Measurements from ENCODE around the gene ELMO1. TPM values are rescaled to one million over a fixed set of nuclear protein-coding genes. Genes with fewer than 3 reads are reported as not detected.
"Not testable (repeated sequence)": the region's sequence is repeated elsewhere in the genome, so short reads cannot be mapped to it uniquely, and the experiment has no call there.

Gene ELMO1
- total RNA-seq, 1 donor from 2014 or later, result 30.3 TPM

DNA sequence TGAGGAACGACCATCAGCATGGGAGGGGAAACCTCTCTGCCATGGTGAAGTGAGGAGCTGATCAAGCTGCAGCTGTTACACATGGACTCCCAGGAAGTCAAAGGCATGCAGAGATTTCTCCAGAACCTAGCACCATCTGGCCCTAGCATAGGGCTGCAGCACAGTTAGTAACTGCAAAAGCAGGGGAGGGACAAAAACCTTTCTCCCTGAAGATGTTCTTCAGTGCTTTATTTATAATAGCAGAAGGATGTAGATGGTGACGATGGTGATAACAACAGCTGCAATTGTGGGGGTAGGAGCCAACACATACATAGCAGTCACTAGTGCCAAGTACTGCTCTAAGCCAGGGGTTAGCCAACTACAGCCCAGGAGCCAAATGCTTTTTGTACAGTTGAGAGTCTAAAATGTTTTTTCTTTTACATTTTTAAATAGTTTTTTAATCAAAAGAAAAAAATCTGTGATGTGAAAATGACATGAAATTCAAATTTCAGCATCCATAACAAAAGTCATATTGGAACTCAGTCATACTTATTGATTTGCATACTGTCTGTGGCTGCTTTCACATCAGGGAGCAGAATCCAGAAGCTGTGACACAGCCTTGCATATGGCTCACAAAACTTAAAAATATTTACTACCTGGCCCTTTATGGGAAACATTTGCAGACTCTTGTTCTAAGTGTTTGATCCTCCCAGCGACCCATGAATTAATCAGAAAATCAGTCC is 299.5 kb downstream of the ELMO1 start:
- DNase-seq (ENCODE audit: low read depth in 2 of 2), result no peak

GRCh38 chr7:37145682-37146081 is 303.0 kb downstream of the ELMO1 start:
- no peak for DNase-seq (ENCODE audit: low read depth in 2 of 2)

DNA sequence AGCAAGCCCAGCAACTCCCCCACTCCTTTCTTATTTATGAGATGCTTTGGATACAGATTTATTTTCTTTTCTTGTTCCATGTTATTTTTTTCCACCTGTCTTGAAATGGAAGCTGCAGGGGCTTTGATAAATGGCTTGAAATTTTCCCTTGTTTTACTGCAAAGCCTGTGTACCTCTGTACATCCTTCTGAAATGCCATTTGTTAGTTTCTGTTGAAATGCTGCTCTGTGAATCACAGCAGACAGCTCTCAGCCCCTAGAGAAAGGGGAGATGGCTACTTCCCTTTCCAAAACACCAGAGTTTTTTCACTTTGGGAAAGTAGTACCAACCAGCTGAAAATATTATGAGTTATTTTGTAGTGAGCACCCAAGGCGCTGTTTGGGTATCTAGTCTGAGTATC is 304.2 kb downstream of the ELMO1 start:
- no peak for DNase-seq (ENCODE audit: low read depth in 2 of 2)

- no peak for DNase-seq (ENCODE audit: low read depth in 2 of 2)
These were observed 305.7 kb downstream of the ELMO1 start for GRCh38 chr7:37142958-37143357.

- no peak for DNase-seq (ENCODE audit: low read depth in 2 of 2)
These were observed 306.9 kb downstream of the ELMO1 start for GRCh38 chr7:37141742-37142141.

DNA sequence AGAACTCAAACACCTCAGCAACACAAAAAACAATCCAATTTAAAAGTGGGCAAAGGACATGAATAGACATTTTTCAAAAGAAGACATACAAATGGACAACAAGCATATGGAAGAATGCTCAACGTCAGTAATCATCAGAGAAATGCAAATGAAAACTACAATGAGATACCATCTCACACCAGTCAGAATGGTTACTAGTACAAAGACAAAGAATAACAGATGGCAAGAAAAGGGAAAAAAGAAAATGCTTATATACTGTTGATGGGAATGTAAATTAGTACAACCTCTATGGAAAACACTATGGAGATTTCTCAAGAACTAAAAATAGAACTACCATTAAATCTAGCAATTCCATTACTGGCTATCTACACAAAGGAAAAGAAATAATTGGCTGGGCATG is 314.8 kb downstream of the ELMO1 start:
- DNase-seq (ENCODE audit: low read depth in 2 of 2), result not testable (repeated sequence)

DNA sequence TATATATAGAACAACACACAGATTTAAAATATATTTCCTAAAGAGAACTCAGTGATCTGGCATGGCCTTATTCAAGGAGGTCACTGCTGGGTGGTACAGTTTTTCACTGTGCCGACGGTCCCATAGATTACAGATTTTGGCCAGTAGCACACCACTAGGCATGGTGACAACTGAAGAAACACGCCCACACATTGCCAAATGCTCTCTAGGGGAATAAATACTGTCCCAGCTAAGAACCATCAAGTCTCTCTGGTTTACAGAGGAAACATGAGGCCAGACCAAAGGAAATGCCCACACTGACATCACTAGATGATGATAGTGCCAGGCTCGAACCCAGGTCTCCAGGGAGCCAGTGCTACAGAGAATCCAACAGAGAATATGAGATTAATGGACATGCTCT is 316.8 kb downstream of the ELMO1 start:
- DNase-seq (ENCODE audit: low read depth in 2 of 2), result no peak

DNA sequence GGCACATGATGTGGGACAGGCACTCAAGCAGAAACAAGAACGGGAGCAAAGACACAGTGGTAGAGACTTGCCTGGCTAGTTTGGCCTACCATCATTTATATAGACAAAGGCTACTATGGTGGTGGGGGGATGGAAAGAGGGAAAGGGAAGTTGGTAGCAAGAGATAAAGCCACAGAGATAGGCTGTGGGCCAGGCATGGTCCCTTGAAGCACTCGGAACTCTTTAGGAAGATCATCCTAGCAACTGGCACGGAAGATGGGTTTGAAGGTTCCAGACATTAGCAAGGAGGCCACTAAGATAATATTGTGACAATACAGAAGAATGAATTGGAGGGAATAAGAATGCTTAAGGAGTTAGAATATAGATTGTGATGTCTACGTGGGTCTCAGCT is 319.6 kb downstream of the ELMO1 start:
- no peak for DNase-seq (ENCODE audit: low read depth in 2 of 2)

DNA sequence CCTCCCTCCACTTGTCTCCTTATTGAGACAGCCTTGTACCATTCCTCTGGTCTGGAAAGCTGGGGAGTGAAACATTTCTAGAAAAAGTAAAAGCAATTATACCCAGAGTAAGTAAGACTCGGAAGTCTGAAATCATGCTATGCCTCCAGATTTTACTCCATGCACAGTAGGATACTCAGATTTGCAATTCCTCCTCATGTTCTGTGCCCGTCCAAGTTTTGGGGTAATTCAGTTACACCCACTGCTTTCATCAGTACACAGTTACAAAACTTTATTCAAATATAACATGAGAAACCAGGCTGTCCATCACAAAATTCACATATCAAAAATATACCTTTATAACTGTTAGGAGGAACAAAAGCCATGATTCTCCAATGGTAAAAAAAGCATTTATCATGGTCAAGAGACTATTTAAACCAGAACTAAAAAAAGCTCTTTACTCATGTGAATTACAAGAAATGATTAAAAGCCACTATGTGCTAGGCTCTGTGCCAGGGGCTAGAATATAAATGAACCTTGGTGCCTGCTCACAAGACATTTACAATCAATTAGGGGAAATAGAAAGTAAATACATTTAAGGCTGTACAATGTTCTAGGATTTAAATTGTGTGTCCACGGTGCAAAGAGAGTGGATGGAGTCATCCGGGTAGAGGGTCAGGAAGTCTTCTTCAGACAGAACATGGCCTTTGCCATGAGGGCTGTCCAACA is 320.2 kb downstream of the ELMO1 start:
- no peak for DNase-seq (ENCODE audit: low read depth in 2 of 2)

- no peak for DNase-seq (ENCODE audit: low read depth in 2 of 2)
These were observed 329.3 kb downstream of the ELMO1 start for GRCh38 chr7:37119296-37119860.

DNA sequence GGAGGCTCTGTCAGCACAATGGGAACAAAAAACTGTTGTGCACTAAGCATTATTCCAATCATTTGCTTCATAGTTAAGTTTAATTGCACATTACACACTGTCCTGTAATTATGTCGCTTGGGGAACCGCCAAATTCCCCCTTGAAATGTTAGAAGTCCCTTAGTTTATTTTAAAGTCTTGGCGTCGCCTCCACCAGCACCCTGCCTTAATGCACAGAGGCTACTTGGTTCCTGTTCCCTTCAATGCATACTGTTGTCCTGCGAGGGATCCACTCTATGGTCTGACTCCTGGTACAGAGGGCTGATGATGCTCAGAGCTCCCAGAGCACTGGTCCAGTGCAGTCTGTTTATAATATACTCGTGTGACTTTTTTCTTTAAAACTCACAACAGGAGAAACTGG is 330.7 kb downstream of the ELMO1 start:
- no peak for DNase-seq (ENCODE audit: low read depth in 2 of 2)

GRCh38 chr7:37117292-37117691 is 331.4 kb downstream of the ELMO1 start:
- DNase-seq (ENCODE audit: low read depth in 2 of 2), result no peak

DNA sequence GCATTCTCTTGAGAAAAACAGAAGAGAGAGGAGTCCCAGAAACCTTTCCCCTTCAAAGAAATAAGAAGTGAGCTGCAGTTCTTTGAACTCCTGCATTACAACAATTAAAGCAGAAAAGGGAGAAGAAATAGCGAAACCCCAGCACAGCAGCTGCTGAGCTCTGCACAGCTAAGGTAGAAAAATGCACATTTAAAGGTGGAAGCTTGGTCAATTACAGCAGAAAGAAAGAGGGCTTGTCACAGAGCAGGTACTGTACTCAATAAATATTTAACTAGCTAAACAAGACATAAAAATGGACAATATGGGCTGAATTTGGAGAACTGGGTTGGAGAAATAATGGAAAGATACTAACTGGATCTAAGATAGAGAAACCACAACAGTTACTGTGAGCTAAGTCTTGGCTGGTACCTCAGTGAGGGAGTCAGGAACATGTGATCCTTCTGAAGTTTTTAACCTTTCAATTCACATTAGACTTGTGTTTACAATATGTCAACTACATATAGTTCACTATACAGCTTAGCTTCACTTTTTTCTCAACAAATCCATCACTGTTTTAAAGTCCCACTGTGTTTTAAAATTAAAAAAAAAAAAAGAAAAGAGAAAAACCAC is 332.5 kb downstream of the ELMO1 start:
- DNase-seq (ENCODE audit: low read depth in 2 of 2), result no peak

GRCh38 chr7:37113661-37114355 is 334.9 kb downstream of the ELMO1 start:
- no peak for DNase-seq (ENCODE audit: low read depth in 2 of 2)

DNA sequence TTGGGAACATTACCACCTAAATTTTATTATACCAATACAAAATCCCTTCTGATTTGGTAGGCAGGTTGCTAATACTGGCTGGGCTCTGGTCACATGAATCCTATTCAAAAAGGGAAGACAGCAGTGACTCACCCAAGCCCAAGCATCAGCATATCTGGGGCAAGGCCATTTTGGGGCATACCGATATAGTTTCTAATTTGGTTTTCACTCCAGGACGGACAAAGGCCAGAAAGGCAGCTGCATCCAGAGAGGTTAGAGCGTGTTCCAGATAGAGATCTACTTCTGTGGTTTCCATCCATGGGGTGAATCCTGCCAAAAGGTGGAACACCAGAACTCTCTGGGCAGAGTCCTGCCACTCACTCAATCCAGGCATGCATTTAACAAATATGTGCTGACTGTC is 335.8 kb downstream of the ELMO1 start:
- DNase-seq (ENCODE audit: low read depth in 2 of 2), result no peak

- no peak for DNase-seq (ENCODE audit: low read depth in 2 of 2)
These were observed 336.4 kb downstream of the ELMO1 start for GRCh38 chr7:37112218-37112617.

DNA sequence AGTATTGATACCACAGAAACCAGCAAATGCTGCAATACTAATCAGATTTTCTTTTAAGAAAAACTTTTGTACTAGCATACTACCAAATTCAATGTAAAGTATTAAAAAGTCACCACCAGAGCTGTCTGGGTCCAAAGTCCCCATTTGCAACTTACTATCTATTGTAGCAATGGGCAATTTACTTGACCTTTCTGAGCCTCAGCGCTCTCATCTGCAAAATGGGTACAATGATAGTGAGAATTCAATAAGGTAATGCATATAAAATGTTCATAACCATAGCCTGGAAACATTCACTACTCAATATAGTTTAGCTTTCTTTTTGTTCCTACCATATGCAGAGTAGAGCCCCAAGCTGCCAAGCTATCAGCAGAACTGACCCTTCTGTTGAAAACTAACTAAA is 337.2 kb downstream of the ELMO1 start:
- DNase-seq (ENCODE audit: low read depth in 2 of 2), result no peak

GRCh38 chr7:37110660-37111424 is 337.8 kb downstream of the ELMO1 start:
- no peak for DNase-seq (ENCODE audit: low read depth in 2 of 2)

DNA sequence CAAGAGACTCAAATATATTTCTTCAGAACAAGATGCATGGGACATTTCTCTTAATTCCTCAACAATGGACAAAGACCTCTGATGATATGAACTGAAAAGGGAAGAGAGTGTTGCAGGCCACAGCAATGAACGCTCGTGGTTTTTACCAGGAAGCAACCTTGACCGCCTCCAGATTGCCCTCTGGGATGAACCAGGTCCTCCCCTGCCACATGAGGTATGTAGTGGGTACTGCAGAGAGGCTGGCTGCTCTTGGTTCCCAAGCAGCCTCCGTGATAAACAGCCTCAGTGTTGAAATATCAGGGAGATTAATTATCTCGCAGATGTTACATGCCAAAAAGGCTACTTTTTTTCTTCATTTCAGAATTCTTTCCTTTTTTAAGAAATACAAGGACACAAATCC is 338.8 kb downstream of the ELMO1 start:
- no peak for DNase-seq (ENCODE audit: low read depth in 2 of 2)

DNA sequence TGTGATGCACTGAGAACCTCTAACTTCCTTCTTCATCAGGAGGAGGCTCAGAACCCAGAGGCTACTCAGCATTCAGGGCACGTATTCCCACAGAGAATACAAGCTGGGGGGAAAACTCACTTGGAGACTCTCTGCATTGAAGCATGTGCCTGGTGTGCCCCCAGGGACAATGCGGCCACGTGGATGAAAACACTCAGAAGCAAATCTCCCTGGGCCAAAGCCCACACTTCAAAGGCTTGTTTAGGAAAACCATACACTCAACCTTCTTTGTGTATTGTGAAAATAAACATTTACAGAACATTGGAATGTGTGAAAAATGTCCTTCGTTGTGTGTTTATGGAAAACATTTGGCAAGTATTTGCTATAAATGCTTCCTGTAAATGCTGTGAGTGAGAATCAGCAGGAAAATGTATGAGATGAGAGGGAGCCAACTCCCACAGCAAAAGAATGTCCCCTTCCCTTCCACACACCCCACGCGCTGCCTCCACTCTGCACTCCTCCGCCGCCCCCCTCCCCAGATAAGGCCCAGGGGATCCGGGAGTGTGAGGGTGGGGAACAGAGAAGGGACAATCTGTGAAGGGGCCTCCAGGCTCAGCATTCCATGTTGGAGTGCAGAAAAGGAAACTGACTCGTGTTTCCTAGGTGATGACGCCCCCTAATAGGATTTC is 339.5 kb downstream of the ELMO1 start:
- DNase-seq (ENCODE audit: low read depth in 2 of 2), result peak in 1 of 2 donors; percentile 5

GRCh38 chr7:37108615-37109014 is 340.0 kb downstream of the ELMO1 start:
- DNase-seq (ENCODE audit: low read depth in 2 of 2), result no peak
